K562 (cell line): Measurements from ENCODE around the gene CEP41.

Experiments used
- ATF2 ChIP-seq: sonication (generic); formaldehyde crosslinking; IDR thresholded peaks from 2 replicates; pipeline ENCODE4 v1.8.1; 2022; ENCODE audit warnings: missing genetic modification reagents
- ATF3 ChIP-seq, 2 experiments: fragments of 450-650 bp in 1 of 2; sonication (generic) in 1 of 2; formaldehyde crosslinking in 1 of 2; IDR thresholded peaks in 1 of 2; conservative IDR thresholded peaks in 1 of 2; 2 replicates each; pipeline versions ENCODE4 v1.6.1 to v1.8.1; 2016 to 2023; ENCODE audit warnings: mild to moderate bottlenecking in 2 of 2, moderate library complexity in 2 of 2, inconsistent platforms in 1 of 2, missing genetic modification reagents in 1 of 2
- CBX8 ChIP-seq: fragments of 200-600 bp; sonication (generic); IDR thresholded peaks from 2 replicates; pipeline ENCODE4 v1.6.1; 2012; ENCODE audit warnings: borderline replicate concordance, mixed run types, low read depth, mild to moderate bottlenecking, moderate library complexity, mixed read lengths, low read length, control low read depth, inconsistent platforms; ENCODE audit not compliant: poor library complexity, severe bottlenecking; ENCODE audit errors: extremely low read depth
- FOXO4 ChIP-seq: fragments of 450-650 bp; formaldehyde crosslinking; IDR thresholded peaks from 2 replicates; pipeline ENCODE4 v1.4.0; 2020; ENCODE audit warnings: mild to moderate bottlenecking, moderate library complexity
- GATAD2B ChIP-seq: fragments of 450-650 bp; IDR thresholded peaks from 2 replicates; pipeline ENCODE4 v1.6.1; 2017; ENCODE audit warnings: mild to moderate bottlenecking, borderline replicate concordance
- SREBF1 ChIP-seq: fragments of 150-350 bp; IDR thresholded peaks from 2 replicates; pipeline ENCODE4 v1.6.1; 2014; ENCODE audit warnings: antibody characterized with exemption, low read depth, low read length, borderline replicate concordance
- TF ChIP-seq, protein P1 (sequence below), 2 experiments: fragments of 450-650 bp; formaldehyde crosslinking in 1 of 2; IDR thresholded peaks; 2 replicates each; pipeline versions ENCODE4 v1.4.0 to v1.6.1; 2014 to 2020; ENCODE audit warnings: mild to moderate bottlenecking in 2 of 2, borderline replicate concordance in 1 of 2, low read depth in 1 of 2

GRCh38 chr7:130410868-130411541 is 29.8 kb downstream of the CEP41 start:
- TF ChIP-seq, protein P1, sequence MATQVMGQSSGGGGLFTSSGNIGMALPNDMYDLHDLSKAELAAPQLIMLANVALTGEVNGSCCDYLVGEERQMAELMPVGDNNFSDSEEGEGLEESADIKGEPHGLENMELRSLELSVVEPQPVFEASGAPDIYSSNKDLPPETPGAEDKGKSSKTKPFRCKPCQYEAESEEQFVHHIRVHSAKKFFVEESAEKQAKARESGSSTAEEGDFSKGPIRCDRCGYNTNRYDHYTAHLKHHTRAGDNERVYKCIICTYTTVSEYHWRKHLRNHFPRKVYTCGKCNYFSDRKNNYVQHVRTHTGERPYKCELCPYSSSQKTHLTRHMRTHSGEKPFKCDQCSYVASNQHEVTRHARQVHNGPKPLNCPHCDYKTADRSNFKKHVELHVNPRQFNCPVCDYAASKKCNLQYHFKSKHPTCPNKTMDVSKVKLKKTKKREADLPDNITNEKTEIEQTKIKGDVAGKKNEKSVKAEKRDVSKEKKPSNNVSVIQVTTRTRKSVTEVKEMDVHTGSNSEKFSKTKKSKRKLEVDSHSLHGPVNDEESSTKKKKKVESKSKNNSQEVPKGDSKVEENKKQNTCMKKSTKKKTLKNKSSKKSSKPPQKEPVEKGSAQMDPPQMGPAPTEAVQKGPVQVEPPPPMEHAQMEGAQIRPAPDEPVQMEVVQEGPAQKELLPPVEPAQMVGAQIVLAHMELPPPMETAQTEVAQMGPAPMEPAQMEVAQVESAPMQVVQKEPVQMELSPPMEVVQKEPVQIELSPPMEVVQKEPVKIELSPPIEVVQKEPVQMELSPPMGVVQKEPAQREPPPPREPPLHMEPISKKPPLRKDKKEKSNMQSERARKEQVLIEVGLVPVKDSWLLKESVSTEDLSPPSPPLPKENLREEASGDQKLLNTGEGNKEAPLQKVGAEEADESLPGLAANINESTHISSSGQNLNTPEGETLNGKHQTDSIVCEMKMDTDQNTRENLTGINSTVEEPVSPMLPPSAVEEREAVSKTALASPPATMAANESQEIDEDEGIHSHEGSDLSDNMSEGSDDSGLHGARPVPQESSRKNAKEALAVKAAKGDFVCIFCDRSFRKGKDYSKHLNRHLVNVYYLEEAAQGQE (IDR thresholded peaks at IDR 0.05; ENCODE audit: borderline replicate concordance), result no peak
- TF ChIP-seq, protein P1 (CRISPR knock-in tag; IDR thresholded peaks at IDR 0.05; ENCODE audit: low read depth), result no peak
- TF ChIP-seq ATF2 (CRISPR knock-in tag) (no peak), FOXO4 (no peak), GATAD2B (no peak), SREBF1 (no peak), CBX8 (no peak), ATF3 (IDR thresholded peaks at IDR 0.05) (no peak), ATF3 (CRISPR knock-in tag; conservative IDR thresholded peaks at IDR 0.05) (no peak)
